Endometrial microvascular endothelial cells (primary cell): ENCODE data around the gene MARCHF2. TPM values are rescaled to one million over a fixed set of nuclear protein-coding genes. Genes with fewer than 3 reads are reported as not detected.

Experiments
- in situ Hi-C: cut with HindIII; loops from 2 replicates; pipeline ENCODE4 v1.10.0; 2017; ENCODE audit warnings: low sequenced_read_pairs, low pct_unique_long_range_greater_than_20kb; ENCODE audit errors: inconsistent ontology term
- total RNA-seq: library from RNA; depleted of rRNA; stranded (reverse); fragments of >200 nt; gene quantifications from one replicate; pipeline ENCODE4 v1.2.3, GENCODE V29; 2015; ENCODE audit errors: inconsistent ontology term

MARCHF2 gene
- total RNA-seq, 1 donor from 2014 or later: 150 TPM

- in situ Hi-C loops: no loop called here
These were observed 50.3 kb downstream of the MARCHF2 start for GRCh38 chr19:8463365-8463764.

- in situ Hi-C loops: no loop called here
These were observed 52.9 kb downstream of the MARCHF2 start for GRCh38 chr19:8466018-8466417.

GRCh38 chr19:8468124-8468523 is 55.0 kb downstream of the MARCHF2 start:
- in situ Hi-C loops: no loop called here

- in situ Hi-C loops: no loop called here
These were observed 55.8 kb downstream of the MARCHF2 start for GRCh38 chr19:8468761-8469373.

- in situ Hi-C loops: no loop called here
These were observed 56.7 kb downstream of the MARCHF2 start for GRCh38 chr19:8469613-8470368.

- in situ Hi-C loops: no loop called here
These were observed 60.8 kb downstream of the MARCHF2 start for GRCh38 chr19:8473648-8474476.

- in situ Hi-C loops: no loop called here
These were observed 61.9 kb downstream of the MARCHF2 start for GRCh38 chr19:8475005-8475404.

- in situ Hi-C loops: no loop called here
These were observed 63.4 kb downstream of the MARCHF2 start for GRCh38 chr19:8476524-8476923.

GRCh38 chr19:8477889-8478288 is 64.8 kb downstream of the MARCHF2 start:
- in situ Hi-C loops: no loop called here

- in situ Hi-C loops: no loop called here
These were observed 65.5 kb downstream of the MARCHF2 start for GRCh38 chr19:8478598-8478997.

GRCh38 chr19:8481201-8481600 is 68.1 kb downstream of the MARCHF2 start:
- in situ Hi-C loops: no loop called here

GRCh38 chr19:8481616-8482015 is 68.5 kb downstream of the MARCHF2 start:
- in situ Hi-C loops: no loop called here

- in situ Hi-C loops: no loop called here
These were observed 69.6 kb downstream of the MARCHF2 start for GRCh38 chr19:8482696-8483095.

GRCh38 chr19:8483165-8483564 is 70.1 kb downstream of the MARCHF2 start:
- in situ Hi-C loops: no loop called here

GRCh38 chr19:8484331-8484894 is 71.3 kb downstream of the MARCHF2 start:
- in situ Hi-C loops: no loop called here

- in situ Hi-C loops: no loop called here
These were observed 72.7 kb downstream of the MARCHF2 start for GRCh38 chr19:8485561-8486371.

- in situ Hi-C loops: no loop called here
These were observed 73.6 kb downstream of the MARCHF2 start for GRCh38 chr19:8486661-8487136.

- in situ Hi-C loops: no loop called here
These were observed 74.2 kb downstream of the MARCHF2 start for GRCh38 chr19:8487137-8487851.
